KMS-11 (cell line): ENCODE measurements around the gene ARHGEF7.

Experiments used
- H2AFZ ChIP-seq: fragments of 200-600 bp; sonication (generic); 2 replicates; pipeline ENCODE4 v1.6.1; 2016; ENCODE audit warnings: antibody characterized with exemption, mixed run types, low read depth
- H3K27ac ChIP-seq: fragments of 200-600 bp; sonication (generic); 2 replicates; pipeline ENCODE4 v1.6.1; 2016; ENCODE audit warnings: mild to moderate bottlenecking, mixed run types
- H3K27me3 ChIP-seq: fragments of 200-600 bp; sonication (generic); 2 replicates; pipeline ENCODE4 v1.6.1; 2017; ENCODE audit warnings: mild to moderate bottlenecking, low read depth, mixed run types, moderate library complexity; ENCODE audit not compliant: insufficient read depth
- H3K36me3 ChIP-seq: fragments of 200-600 bp; sonication (generic); 2 replicates; pipeline ENCODE4 v1.6.1; 2017; ENCODE audit warnings: mild to moderate bottlenecking, mixed run types; ENCODE audit not compliant: insufficient read depth
- H3K4me1 ChIP-seq: fragments of 200-600 bp; sonication (generic); 2 replicates; pipeline ENCODE4 v1.6.1; 2016; ENCODE audit warnings: mild to moderate bottlenecking, low read depth, mixed run types; ENCODE audit not compliant: poor library complexity, severe bottlenecking
- H3K4me2 ChIP-seq: fragments of 200-600 bp; sonication (generic); 2 replicates; pipeline ENCODE4 v1.7.0; 2016; ENCODE audit warnings: mild to moderate bottlenecking, mixed run types
- H3K4me3 ChIP-seq: fragments of 200-600 bp; sonication (generic); IDR thresholded peaks from 2 replicates; pipeline ENCODE4 v1.6.1; 2017; ENCODE audit warnings: low read depth, low read length, mixed read lengths; ENCODE audit not compliant: insufficient read depth
- H3K79me2 ChIP-seq: fragments of 200-600 bp; sonication (generic); 2 replicates; pipeline ENCODE4 v1.6.1; 2016; ENCODE audit warnings: low read depth, mixed run types; ENCODE audit not compliant: insufficient read depth
- H3K9ac ChIP-seq: fragments of 200-600 bp; sonication (generic); 2 replicates; pipeline ENCODE4 v1.6.1; 2016; ENCODE audit warnings: mild to moderate bottlenecking, mixed run types
- H4K20me1 ChIP-seq: fragments of 200-600 bp; sonication (generic); 2 replicates; pipeline ENCODE4 v1.6.1; 2016; ENCODE audit warnings: mild to moderate bottlenecking, mixed run types; ENCODE audit not compliant: insufficient read depth
- CTCF ChIP-seq: fragments of 200-600 bp; sonication (generic); conservative IDR thresholded peaks from 2 replicates; pipeline ENCODE4 v1.6.1; 2017; ENCODE audit warnings: low read depth, mild to moderate bottlenecking, antibody characterized with exemption, low read length, moderate library complexity, mixed read lengths

The ARHGEF7 gene

GRCh38 chr13:111179908-111180760 is 65.0 kb downstream of the ARHGEF7 start:
- Histone ChIP-seq H4K20me1 (no peaks in the 10 kb centered on the region), H3K9ac (no peak overlapping the region), H3K27me3 (no peaks in the 10 kb centered on the region), H2AFZ (no peak overlapping the region), H3K4me3 (no peak overlapping the region), H3K36me3 (no peaks in the 10 kb centered on the region), H3K4me1 (no peaks in the 10 kb centered on the region), H3K79me2 (no peaks in the 10 kb centered on the region), H3K27ac (no peak overlapping the region), H3K4me2 (no peak overlapping the region)
- no peak for TF ChIP-seq CTCF

GRCh38 chr13:111181977-111182376 is 66.9 kb downstream of the ARHGEF7 start:
- Histone ChIP-seq H3K36me3 (no peaks in the 10 kb centered on the region), H2AFZ (no peak overlapping the region), H3K27ac (no peak overlapping the region), H4K20me1 (no peaks in the 10 kb centered on the region), H3K4me3 (no peak overlapping the region), H3K4me1 (no peaks in the 10 kb centered on the region), H3K27me3 (no peaks in the 10 kb centered on the region), H3K4me2 (no peak overlapping the region), H3K9ac (no peak overlapping the region), H3K79me2 (peaks cover 4% of the 10 kb centered on the region; the same call in 1 of the 2 replicates)
- no peak for TF ChIP-seq CTCF

- TF ChIP-seq CTCF, result no peak
- no peak overlapping the region for H3K27ac ChIP-seq
- H3K79me2 ChIP-seq, result peaks cover 4% of the 10 kb centered on the region; the same call in 1 of the 2 replicates
- H3K4me1 ChIP-seq, result no peaks in the 10 kb centered on the region
- H3K9ac ChIP-seq, result no peak overlapping the region
- no peak overlapping the region for H2AFZ ChIP-seq
- no peaks in the 10 kb centered on the region for H3K27me3 ChIP-seq
- no peaks in the 10 kb centered on the region for H3K36me3 ChIP-seq
- H3K4me2 ChIP-seq, result no peak overlapping the region
- no peak overlapping the region for H3K4me3 ChIP-seq
- no peaks in the 10 kb centered on the region for H4K20me1 ChIP-seq
Observed at GRCh38 chr13:111183087-111183645, 68.1 kb downstream of the ARHGEF7 start.

GRCh38 chr13:111183959-111184358 is 68.8 kb downstream of the ARHGEF7 start:
- no peak overlapping the region for H3K4me2 ChIP-seq
- H3K4me3 ChIP-seq, result no peak overlapping the region

More at GRCh38 chr13:111183959-111184358, 68.8 kb downstream of the ARHGEF7 start:
- no peaks in the 10 kb centered on the region for H3K4me1 ChIP-seq
- H3K79me2 ChIP-seq, result peaks cover 4% of the 10 kb centered on the region; the same call in 1 of the 2 replicates
- no peak overlapping the region for H3K27ac ChIP-seq
- no peaks in the 10 kb centered on the region for H4K20me1 ChIP-seq
- H3K27me3 ChIP-seq, result no peaks in the 10 kb centered on the region
- H2AFZ ChIP-seq, result no peak overlapping the region
- H3K9ac ChIP-seq, result no peak overlapping the region
- no peaks in the 10 kb centered on the region for H3K36me3 ChIP-seq
- no peak for TF ChIP-seq CTCF
